WTC11 (cell line): ENCODE results near the gene RCBTB2. TPM values are rescaled to one million over a fixed set of nuclear protein-coding genes. Genes with fewer than 3 reads are reported as not detected.

ENCODE experiments used
- ATAC-seq: fragments of 200-7000 bp; cut with Tn5 transposase; 2 replicates; pipeline ENCODE4 v1.10.0; 2021; ENCODE audit warnings: mild to moderate bottlenecking, moderate library complexity
- CTCF ChIA-PET: fragments of 300-600 bp; sonication (Branson Sonifier 250); formaldehyde crosslinking; loops from one replicate; lab custom pipeline; 2021; ENCODE audit warnings: antibody characterized with exemption; lab: Charles Lee
- POLR2A ChIA-PET: fragments of 350-600 bp; sonication (Branson Sonifier 250); formaldehyde crosslinking; loops from one replicate; lab custom pipeline; 2021; ENCODE audit warnings: antibody characterized with exemption; lab: Charles Lee
- DNase-seq: peaks from one replicate; pipeline ENCODE4 v3.0.0; 2021; ENCODE audit warnings: low spot score
- H3K27ac Mint-ChIP-seq: 2 replicates; pipeline ENCODE4 v1.8.0; 2021; ENCODE audit warnings: mixed read lengths
- H3K27me3 Mint-ChIP-seq: 2 replicates; pipeline ENCODE4 v1.8.0; 2021; ENCODE audit warnings: low read depth, mild to moderate bottlenecking, moderate library complexity, mixed read lengths
- H3K36me3 Mint-ChIP-seq: 2 replicates; pipeline ENCODE4 v1.8.0; 2021; ENCODE audit warnings: mixed read lengths
- H3K4me1 Mint-ChIP-seq: 2 replicates; pipeline ENCODE4 v1.8.0; 2022; ENCODE audit warnings: mixed read lengths
- H3K4me3 Mint-ChIP-seq: 2 replicates; pipeline ENCODE4 v1.8.0; 2021; ENCODE audit warnings: mild to moderate bottlenecking, moderate library complexity, mixed read lengths
- H3K9me3 Mint-ChIP-seq: 2 replicates; pipeline ENCODE4 v1.8.0; 2021; ENCODE audit warnings: mixed read lengths
- CBFB ChIP-seq: sonication (generic); formaldehyde crosslinking; IDR thresholded peaks from 2 replicates; pipeline ENCODE4 v1.8.1; 2022; ENCODE audit warnings: mild to moderate bottlenecking, low read depth, missing genetic modification reagents
- CDX4 ChIP-seq: fragments of 250-450 bp; sonication (Bioruptor Pico); IDR thresholded peaks from 2 replicates; pipeline ENCODE4 v1.9.0; 2021; ENCODE audit warnings: moderate library complexity, mild to moderate bottlenecking, inconsistent platforms, borderline replicate concordance
- CTCF ChIP-seq: fragments of 200-600 bp; IDR thresholded peaks from 2 replicates; pipeline ENCODE4 v1.8.0; 2022; ENCODE audit warnings: antibody characterized with exemption
- E2F1 ChIP-seq: sonication (generic); formaldehyde crosslinking; IDR thresholded peaks from 2 replicates; pipeline ENCODE4 v1.8.0; 2022; ENCODE audit warnings: mild to moderate bottlenecking, missing genetic modification reagents
- EMX1 ChIP-seq: fragments of 250-450 bp; sonication (Bioruptor Pico); IDR thresholded peaks from 2 replicates; pipeline ENCODE4 v1.8.0; 2021; ENCODE audit warnings: mild to moderate bottlenecking
- FOXJ3 ChIP-seq: sonication (generic); formaldehyde crosslinking; IDR thresholded peaks from 2 replicates; pipeline ENCODE4 v1.9.0; 2021; ENCODE audit warnings: missing genetic modification reagents, mild to moderate bottlenecking, borderline replicate concordance
- FOXK1 ChIP-seq: sonication (generic); formaldehyde crosslinking; IDR thresholded peaks from 2 replicates; pipeline ENCODE4 v1.8.0; 2022; ENCODE audit warnings: mild to moderate bottlenecking, moderate library complexity, missing genetic modification reagents
- GRHL2 ChIP-seq: fragments of 250-450 bp; sonication (Bioruptor Pico); IDR thresholded peaks from 2 replicates; pipeline ENCODE4 v1.8.0; 2022; ENCODE audit warnings: mild to moderate bottlenecking, moderate library complexity; ENCODE audit not compliant: insufficient replicate concordance, severe bottlenecking
- GTF2I ChIP-seq: fragments of 250-450 bp; sonication (Bioruptor Pico); conservative IDR thresholded peaks from 2 replicates; pipeline ENCODE4 v1.4.0; 2021; ENCODE audit warnings: mild to moderate bottlenecking
- IRF2 ChIP-seq: sonication (generic); formaldehyde crosslinking; IDR thresholded peaks from 2 replicates; pipeline ENCODE4 v1.8.0; 2022; ENCODE audit warnings: low read depth, missing genetic modification reagents, borderline replicate concordance
- MLX ChIP-seq: sonication (generic); formaldehyde crosslinking; IDR thresholded peaks from 2 replicates; pipeline ENCODE4 v1.8.1; 2023; ENCODE audit warnings: mild to moderate bottlenecking, missing genetic modification reagents, moderate library complexity
- MYBL2 ChIP-seq: sonication (generic); formaldehyde crosslinking; IDR thresholded peaks from 2 replicates; pipeline ENCODE4 v1.8.1; 2023; ENCODE audit warnings: mild to moderate bottlenecking, moderate library complexity, missing genetic modification reagents
- RORB ChIP-seq: fragments of 250-450 bp; sonication (Bioruptor Pico); IDR thresholded peaks from 2 replicates; pipeline ENCODE4 v1.9.0; 2021; ENCODE audit warnings: mild to moderate bottlenecking
- SMAD3 ChIP-seq: sonication (generic); formaldehyde crosslinking; IDR thresholded peaks from 2 replicates; pipeline ENCODE4 v1.8.0; 2022; ENCODE audit warnings: missing genetic modification reagents, mild to moderate bottlenecking, borderline replicate concordance
- SMAD4 ChIP-seq: sonication (generic); formaldehyde crosslinking; IDR thresholded peaks from 2 replicates; pipeline ENCODE4 v1.8.0; 2022; ENCODE audit warnings: mild to moderate bottlenecking, missing genetic modification reagents
- SOX15 ChIP-seq: fragments of 250-450 bp; sonication (Bioruptor Pico); IDR thresholded peaks from 2 replicates; pipeline ENCODE4 v1.9.0; 2021; ENCODE audit warnings: mild to moderate bottlenecking
- SP1 ChIP-seq: sonication (generic); formaldehyde crosslinking; conservative IDR thresholded peaks from 2 replicates; pipeline ENCODE4 v1.8.1; 2022; ENCODE audit warnings: missing genetic modification reagents
- ZBTB43 ChIP-seq: sonication (generic); formaldehyde crosslinking; IDR thresholded peaks from 2 replicates; pipeline ENCODE4 v1.8.1; 2023; ENCODE audit warnings: mild to moderate bottlenecking, missing genetic modification reagents
- ZMAT4 ChIP-seq: fragments of 250-450 bp; sonication (Bioruptor Pico); IDR thresholded peaks from 2 replicates; pipeline ENCODE4 v1.9.0; 2021; ENCODE audit warnings: mild to moderate bottlenecking
- ZNF317 ChIP-seq: sonication (generic); formaldehyde crosslinking; IDR thresholded peaks from 2 replicates; pipeline ENCODE4 v1.8.1; 2023; ENCODE audit warnings: low read depth, mild to moderate bottlenecking, moderate library complexity, missing genetic modification reagents, borderline replicate concordance
- ZNF425 ChIP-seq: fragments of 250-450 bp; sonication (Bioruptor Pico); conservative IDR thresholded peaks from 2 replicates; pipeline ENCODE4 v1.9.0; 2021; ENCODE audit warnings: mild to moderate bottlenecking
- total RNA-seq: library from RNA; stranded (reverse); gene quantifications from 3 replicates; pipeline ENCODE4 v1.2.3, GENCODE V29; 2021

RCBTB2 gene
- total RNA-seq, 1 experiment from 2014 or later = 6.6 TPM

GRCh38 chr13:48576448-48577010 is 43.6 kb upstream of the RCBTB2 start (continued):
- TF ChIP-seq CTCF = no peak
- no peak for TF ChIP-seq ZMAT4 (CRISPR knock-in tag)
- no peak for TF ChIP-seq RORB (CRISPR knock-in tag)
- no peak for TF ChIP-seq FOXJ3
- no peak for TF ChIP-seq EMX1 (CRISPR knock-in tag)
- no peak for TF ChIP-seq SOX15

- Mint-ChIP-seq H3K36me3 (no peaks in the 10 kb centered on the region), H3K9me3 (no peaks in the 10 kb centered on the region; the same call in 1 of the 2 replicates), H3K4me3 (no peak overlapping the region), H3K4me1 (peaks cover 5% of the 10 kb centered on the region), H3K27ac (no peak overlapping the region), H3K27me3 (no peaks in the 10 kb centered on the region)
- POLR2A ChIA-PET = no interaction called here
- CTCF ChIA-PET = no interaction called here
- TF ChIP-seq ZNF317 (CRISPR knock-in tag) (no peak), ZMAT4 (CRISPR knock-in tag) (no peak), FOXJ3 (no peak), SOX15 (no peak), ZNF425 (CRISPR knock-in tag) (no peak), CDX4 (no peak), FOXK1 (CRISPR knock-in tag) (no peak), CTCF (no peak), MLX (CRISPR knock-in tag) (no peak)
- ATAC-seq = no peak
- DNase-seq = no peak
These were observed 42.2 kb upstream of the RCBTB2 start for GRCh38 chr13:48575031-48575430.

- TF ChIP-seq GRHL2 = no peak
- no peak for TF ChIP-seq SMAD4 (CRISPR knock-in tag)
- no peak for TF ChIP-seq SMAD3 (CRISPR knock-in tag)
- TF ChIP-seq ZBTB43 (CRISPR knock-in tag) = no peak
- no peak for TF ChIP-seq SP1 (CRISPR knock-in tag)
- TF ChIP-seq MYBL2 (CRISPR knock-in tag) = no peak
- TF ChIP-seq GTF2I (CRISPR knock-in tag) = no peak
- TF ChIP-seq IRF2 = no peak
- no peak for TF ChIP-seq E2F1
- TF ChIP-seq CBFB = no peak
- Mint-ChIP-seq H3K4me1 (peaks cover 5% of the 10 kb centered on the region), H3K36me3 (no peaks in the 10 kb centered on the region), H3K27me3 (no peaks in the 10 kb centered on the region), H3K9me3 (no peaks in the 10 kb centered on the region; the same call in 1 of the 2 replicates), H3K4me3 (no peak overlapping the region), H3K27ac (no peak overlapping the region)
- CTCF ChIA-PET = no interaction called here
- POLR2A ChIA-PET = no interaction called here
- no peak for DNase-seq
- no peak for ATAC-seq
These were observed 41.3 kb upstream of the RCBTB2 start for GRCh38 chr13:48574041-48574796.
